ENCODE data around the gene AMPD3.

The AMPD3 gene

GRCh38 chr11:10528121-10528520 is 73.1 kb downstream of the AMPD3 start:
- DNase-seq (ENCODE audit: low read depth in 2 of 3, low spot score in 1 of 3) = no peak

- DNase-seq (ENCODE audit: low read depth in 2 of 3, low spot score in 1 of 3) = no peak
Measured at GRCh38 chr11:10529279-10529678, 74.2 kb downstream of the AMPD3 start.

GRCh38 chr11:10532526-10532925 is 77.5 kb downstream of the AMPD3 start:
- DNase-seq (ENCODE audit: low read depth in 2 of 3, low spot score in 1 of 3) = no peak

- no peak for DNase-seq (ENCODE audit: low read depth in 2 of 3, low spot score in 1 of 3)
Measured at GRCh38 chr11:10533323-10533722, 78.3 kb downstream of the AMPD3 start.

- no peak for DNase-seq (ENCODE audit: low read depth in 2 of 3, low spot score in 1 of 3)
Measured at GRCh38 chr11:10534316-10534715, 79.3 kb downstream of the AMPD3 start.

- DNase-seq (ENCODE audit: low read depth in 2 of 3, low spot score in 1 of 3) = no peak
Measured at GRCh38 chr11:10537600-10537999, 82.5 kb downstream of the AMPD3 start.

GRCh38 chr11:10538924-10539323 is 83.9 kb downstream of the AMPD3 start:
- DNase-seq (ENCODE audit: low read depth in 2 of 3, low spot score in 1 of 3) = no peak

GRCh38 chr11:10539339-10539738 is 84.3 kb downstream of the AMPD3 start:
- DNase-seq (ENCODE audit: low read depth in 2 of 3, low spot score in 1 of 3) = no peak

GRCh38 chr11:10540546-10540914 is 85.5 kb downstream of the AMPD3 start:
- DNase-seq (ENCODE audit: low read depth in 2 of 3, low spot score in 1 of 3) = no peak

GRCh38 chr11:10540915-10541560 is 86.0 kb downstream of the AMPD3 start, which contains the start of gene RNF141:
TSS of gene RNF141 (minus strand) at chr11:10541187. CDS start at chr11:10534158, 7,029 bp downstream.
- peak; percentile 91 to 97 (median 96) for DNase-seq (ENCODE audit: low read depth in 2 of 3, low spot score in 1 of 3)

GRCh38 chr11:10541561-10541930 is 86.5 kb downstream of the AMPD3 start:
- peak in 1 of 3 donors; percentile 14 for DNase-seq (ENCODE audit: low read depth in 2 of 3, low spot score in 1 of 3)

- no peak for DNase-seq (ENCODE audit: low read depth in 2 of 3, low spot score in 1 of 3)
Measured at GRCh38 chr11:10542776-10543175, 87.7 kb downstream of the AMPD3 start.

- no peak for DNase-seq (ENCODE audit: low read depth in 2 of 3, low spot score in 1 of 3)
Measured at GRCh38 chr11:10543782-10544181, 88.7 kb downstream of the AMPD3 start.

- DNase-seq (ENCODE audit: low read depth in 2 of 3, low spot score in 1 of 3) = no peak
Measured at GRCh38 chr11:10544491-10545465, 89.7 kb downstream of the AMPD3 start.

- DNase-seq (ENCODE audit: low read depth in 2 of 3, low spot score in 1 of 3) = no peak
Measured at GRCh38 chr11:10550503-10551289, 95.6 kb downstream of the AMPD3 start.

GRCh38 chr11:10551290-10551592 is 96.2 kb downstream of the AMPD3 start:
- no peak for DNase-seq (ENCODE audit: low read depth in 2 of 3, low spot score in 1 of 3)

- DNase-seq (ENCODE audit: low read depth in 2 of 3, low spot score in 1 of 3) = no peak
Measured at GRCh38 chr11:10551845-10552352, 96.8 kb downstream of the AMPD3 start.

GRCh38 chr11:10556590-10556989 is 101.5 kb downstream of the AMPD3 start:
- no peak for DNase-seq (ENCODE audit: low read depth in 2 of 3, low spot score in 1 of 3)
